Measurements from ENCODE around the gene FOXN3.
"Not testable (repeated sequence)": the region's sequence is repeated elsewhere in the genome, so short reads cannot be mapped to it uniquely, and the experiment has no call there.

The FOXN3 gene

DNA sequence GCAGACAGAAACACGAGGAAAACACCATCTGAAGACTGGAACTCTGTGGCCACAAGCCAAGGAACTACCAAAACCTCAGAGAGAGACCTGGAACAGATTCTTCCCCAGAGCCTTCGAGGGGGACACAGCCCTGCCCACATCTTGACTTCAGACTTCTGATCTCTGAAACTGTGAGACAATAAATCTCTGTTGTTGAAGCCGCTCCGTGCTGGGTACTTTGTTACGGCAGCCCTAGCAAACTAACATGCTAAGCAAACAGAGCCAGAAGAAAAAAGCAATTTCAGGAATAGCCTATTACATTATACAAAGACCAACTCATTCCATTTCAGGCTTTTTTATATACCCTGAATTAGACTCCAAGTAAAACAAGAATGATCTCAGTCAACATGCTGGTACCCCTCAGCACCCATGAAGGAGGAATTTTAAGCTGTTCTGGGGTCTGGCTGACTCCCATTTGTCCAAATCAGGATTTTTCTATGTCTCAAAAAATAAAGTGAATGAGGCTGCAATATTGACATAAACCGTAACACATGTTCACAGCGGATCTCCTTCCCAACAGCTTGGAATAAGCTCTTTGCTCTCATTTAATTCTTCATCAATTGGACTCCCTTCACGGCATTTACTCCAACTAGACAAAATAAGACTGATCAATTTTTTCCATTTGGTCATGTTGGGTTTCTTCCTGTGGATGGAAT, 190.1 kb downstream of the FOXN3 start:
- peak; percentile 47 for DNase-seq (ENCODE audit: low spot score)

GRCh38 chr14:89225607-89226006, 191.4 kb downstream of the FOXN3 start:
- no peak for DNase-seq (ENCODE audit: low spot score)

GRCh38 chr14:89221109-89221810, 195.8 kb downstream of the FOXN3 start:
- no peak for DNase-seq (ENCODE audit: low spot score)

DNA sequence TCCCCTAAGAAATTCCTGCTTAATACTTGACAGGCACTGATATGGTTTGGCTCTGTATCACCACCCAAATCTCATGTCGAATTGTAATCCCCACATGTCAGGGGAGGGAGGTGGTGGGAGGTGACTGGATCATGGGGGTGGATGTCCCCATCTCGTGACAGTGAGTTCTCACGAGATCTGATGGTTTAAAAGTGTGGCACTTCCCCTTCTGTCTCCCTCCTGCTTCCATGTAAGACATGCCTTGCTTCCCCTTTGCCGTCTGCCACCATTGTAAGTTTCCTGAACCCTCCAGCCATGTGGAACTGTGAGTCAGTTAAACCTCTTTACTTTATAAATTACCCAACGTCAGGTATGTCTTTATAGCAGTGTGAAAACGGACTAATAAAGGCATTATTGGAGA, 198.0 kb downstream of the FOXN3 start:
- no peak for DNase-seq (ENCODE audit: low spot score)

DNA sequence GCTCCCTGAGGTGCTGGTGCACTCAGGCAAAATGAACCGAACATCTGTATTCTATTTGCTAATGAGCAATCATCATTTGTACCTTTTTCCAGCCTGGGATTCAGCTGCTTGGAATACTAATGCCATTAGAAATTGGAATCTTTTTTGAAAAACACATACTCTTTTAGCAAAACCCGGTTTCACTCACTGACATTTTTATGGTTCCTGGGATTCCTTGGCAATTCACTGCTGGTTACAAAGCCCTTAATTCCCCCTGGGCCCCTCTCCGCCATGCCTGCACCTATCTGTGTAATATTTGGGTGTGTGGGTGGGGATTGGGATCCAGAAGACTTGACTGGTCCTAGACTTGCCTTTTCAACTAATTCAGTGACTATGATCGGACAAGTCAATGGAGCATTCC, 199.1 kb downstream of the FOXN3 start:
- DNase-seq (ENCODE audit: low spot score), result no peak

DNA sequence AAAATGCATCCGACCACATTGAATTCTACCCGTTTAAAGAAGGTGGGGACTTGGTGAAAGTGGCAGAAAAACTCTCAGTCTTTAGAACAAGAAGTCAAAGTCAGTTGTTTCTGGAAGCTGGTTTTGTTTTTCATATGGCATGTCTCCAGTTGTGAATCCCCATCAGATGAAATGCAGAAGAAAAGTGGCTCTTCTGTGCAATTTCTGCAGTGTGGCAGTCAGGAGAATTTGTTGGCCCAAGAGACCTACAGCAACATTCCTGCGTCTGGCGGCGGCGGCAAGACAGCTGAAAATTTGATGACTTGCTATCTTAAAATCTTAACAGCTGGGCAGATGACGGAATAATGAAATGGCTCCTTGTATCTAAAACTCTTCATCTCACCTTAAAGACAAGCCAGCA, 201.5 kb downstream of the FOXN3 start:
- DNase-seq (ENCODE audit: low spot score), result peak; percentile 47

GRCh38 chr14:89215114-89215513, 201.9 kb downstream of the FOXN3 start:
- no peak for DNase-seq (ENCODE audit: low spot score)

GRCh38 chr14:89214221-89214965, 202.6 kb downstream of the FOXN3 start:
- DNase-seq (ENCODE audit: low spot score), result peak; percentile 72

- no peak for DNase-seq (ENCODE audit: low spot score)
Measured at GRCh38 chr14:89212386-89213235, 204.4 kb downstream of the FOXN3 start.

DNA sequence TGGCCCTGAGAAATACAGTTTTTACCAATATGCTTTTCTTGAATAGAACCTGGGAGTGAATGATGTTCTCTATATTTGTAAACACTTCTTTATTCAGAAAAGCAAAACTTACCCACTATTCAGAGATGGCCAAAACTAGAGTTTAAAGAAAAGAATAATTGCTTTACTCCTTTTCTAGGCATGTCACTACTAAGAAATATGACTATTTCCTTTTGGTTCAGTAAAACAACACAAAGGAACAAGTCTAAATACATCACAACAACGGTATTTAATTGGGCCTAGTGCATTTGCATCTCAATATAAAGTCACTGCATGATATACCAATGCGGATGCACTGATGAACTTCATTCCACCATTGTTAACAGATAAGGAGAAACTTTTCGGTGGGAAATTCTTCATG, 207.5 kb downstream of the FOXN3 start:
- DNase-seq (ENCODE audit: low spot score), result no peak

DNA sequence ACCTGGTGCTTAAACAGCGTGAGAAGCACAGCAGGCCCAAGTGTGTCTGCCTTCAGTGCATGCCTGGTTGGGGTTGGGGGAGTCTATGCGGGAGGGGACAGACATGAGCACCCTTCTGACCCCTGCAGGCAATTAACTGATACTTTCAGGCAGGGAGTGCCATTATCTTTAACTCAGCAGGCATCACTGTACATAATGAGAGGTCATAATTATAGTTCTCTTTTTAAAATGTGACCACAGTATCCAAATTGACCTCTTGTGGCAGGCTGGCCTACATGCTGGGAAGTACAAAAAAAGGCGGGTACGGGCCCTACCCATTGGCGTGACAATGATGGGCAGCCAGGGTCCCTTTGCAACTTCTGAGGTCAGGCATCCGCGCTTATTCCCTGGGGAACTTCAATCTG, 209.1 kb downstream of the FOXN3 start:
- DNase-seq (ENCODE audit: low spot score), result no peak

DNA sequence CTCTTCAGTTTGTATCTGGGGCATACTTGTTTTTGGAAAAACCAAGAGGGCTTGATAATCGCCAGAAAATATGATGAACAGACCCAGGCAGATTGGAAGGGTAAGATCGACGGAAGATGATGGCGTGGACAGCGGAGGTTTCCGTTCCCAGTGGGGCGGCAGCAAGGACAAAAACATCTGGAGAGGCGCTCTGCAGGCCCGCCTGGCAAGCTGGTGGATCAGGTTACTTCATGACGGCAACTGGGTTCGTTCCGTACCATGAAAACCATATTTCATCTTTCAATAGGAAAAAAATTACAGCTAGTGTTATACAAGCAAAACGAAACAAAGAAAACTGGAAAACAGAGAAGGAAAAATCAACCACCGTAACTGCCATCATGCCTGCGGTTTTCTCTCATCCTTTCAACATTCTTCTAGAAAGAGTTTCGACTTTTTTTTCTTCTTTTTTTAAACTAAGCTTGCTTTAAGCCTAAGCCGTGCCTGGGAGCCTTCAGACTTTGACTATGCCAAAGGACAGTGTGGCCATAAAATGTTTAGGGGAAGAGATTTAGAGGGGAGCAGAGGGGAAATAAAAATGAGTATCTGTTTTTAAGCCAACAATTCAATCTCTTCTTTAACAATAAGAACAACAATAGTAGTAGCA, 210.5 kb downstream of the FOXN3 start:
- no peak for DNase-seq (ENCODE audit: low spot score)

DNA sequence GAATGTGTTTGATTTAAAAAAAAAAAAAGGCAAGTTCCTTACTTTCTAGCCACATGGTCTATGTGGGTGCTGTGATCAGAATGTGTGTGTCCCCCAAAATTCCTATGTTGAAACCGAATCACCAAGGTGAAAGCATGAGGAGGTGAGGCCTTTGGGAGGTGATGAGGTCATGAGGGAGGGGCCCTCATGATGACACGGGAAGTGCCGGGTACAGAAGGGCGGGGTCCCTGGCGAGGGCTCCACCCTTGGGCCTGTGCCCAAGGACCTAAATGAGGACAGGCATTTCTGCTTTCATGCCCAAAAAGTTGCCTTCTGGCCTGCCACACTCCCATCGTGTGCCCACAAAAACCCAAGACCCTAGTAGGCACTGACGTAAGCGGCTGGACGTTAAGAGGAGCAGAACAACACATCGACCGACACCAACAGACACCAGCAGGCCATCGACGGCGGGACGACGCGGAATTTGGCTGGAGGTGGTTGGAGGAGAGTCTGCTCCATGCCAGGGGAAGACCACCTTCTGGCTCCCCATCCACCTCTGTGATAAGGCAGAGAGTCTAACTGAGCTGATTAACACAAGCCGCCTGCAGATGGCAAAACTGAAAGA, 211.8 kb downstream of the FOXN3 start:
- DNase-seq (ENCODE audit: low spot score), result no peak

GRCh38 chr14:89202413-89203190, 214.4 kb downstream of the FOXN3 start:
- no peak for DNase-seq (ENCODE audit: low spot score)

DNA sequence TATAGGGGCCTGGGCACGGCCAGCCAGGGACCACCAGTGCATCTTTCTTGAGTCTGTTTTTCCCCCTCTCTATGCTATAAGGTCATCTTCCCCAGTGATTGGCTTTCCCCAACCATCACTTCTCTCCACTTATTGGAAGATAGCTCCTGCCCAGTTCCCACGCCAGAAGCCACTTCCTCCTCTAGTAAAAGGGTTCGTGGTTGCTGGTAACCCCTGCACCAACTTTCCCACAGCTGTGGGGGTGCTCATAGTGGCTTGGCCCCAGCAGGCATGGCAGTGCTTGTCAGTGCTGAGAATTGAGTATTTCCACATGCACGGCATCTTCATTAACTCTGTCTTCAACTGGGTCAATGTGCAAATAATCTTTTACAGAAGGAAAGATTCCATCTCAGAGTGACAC, 215.4 kb downstream of the FOXN3 start:
- DNase-seq (ENCODE audit: low spot score), result no peak

DNA sequence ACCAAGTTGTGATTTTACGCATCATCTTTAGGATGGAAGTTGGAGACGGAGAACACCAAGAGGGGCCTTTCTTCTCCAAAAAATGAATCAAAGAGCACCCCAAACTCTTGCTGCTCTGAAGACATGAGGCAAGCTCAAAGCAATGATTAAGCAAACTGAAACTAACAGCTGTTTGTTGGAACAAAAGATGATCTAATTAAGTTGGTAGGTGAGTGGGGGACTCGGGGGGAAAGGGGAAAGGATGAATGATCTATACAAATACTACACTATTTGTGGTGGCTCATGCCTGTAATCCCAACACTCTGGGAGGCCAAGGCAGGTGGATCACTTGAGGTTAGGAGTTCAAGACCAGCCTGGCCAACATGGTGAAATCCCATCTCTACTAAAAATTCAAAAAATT, 217.7 kb downstream of the FOXN3 start:
- not testable (repeated sequence) for DNase-seq (ENCODE audit: low spot score)

DNA sequence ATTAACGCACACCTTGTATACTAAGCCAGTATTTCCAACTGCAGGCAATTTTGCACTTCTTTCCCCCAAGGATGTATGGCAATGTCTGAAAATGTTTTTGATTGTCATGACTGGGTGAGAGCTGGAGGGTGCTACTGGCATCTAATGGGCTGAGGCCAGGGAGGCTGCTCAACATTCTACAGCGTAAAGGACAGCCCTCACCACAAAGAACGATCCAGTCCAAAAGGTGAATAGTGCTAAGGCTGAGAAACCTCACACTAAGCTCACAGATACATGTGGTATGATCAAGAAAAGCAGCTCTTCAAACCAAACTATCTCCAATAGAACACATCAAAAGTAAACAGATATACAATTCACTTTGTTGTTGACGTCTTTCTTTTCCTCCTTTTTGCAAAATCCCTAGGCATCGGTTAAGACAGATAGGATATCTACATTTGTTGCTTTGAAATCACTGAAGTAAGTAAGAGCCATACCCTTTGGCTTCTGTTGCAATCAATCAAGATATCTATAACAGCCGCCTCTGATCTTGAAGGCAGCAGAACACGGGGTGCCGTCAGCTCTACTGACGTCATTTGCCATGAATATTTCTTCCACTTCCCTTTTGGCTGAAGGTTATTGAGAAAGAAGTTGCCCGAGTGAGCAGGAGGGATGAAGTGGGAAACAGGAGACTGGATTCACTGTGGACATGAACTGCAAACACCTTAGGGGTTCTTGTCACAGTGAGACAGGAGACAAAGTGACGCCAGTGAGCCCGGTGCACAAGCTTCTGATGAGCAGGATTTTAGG, 218.3 kb downstream of the FOXN3 start:
- no peak for DNase-seq (ENCODE audit: low spot score)

GRCh38 chr14:89197623-89198022, 219.4 kb downstream of the FOXN3 start:
- DNase-seq (ENCODE audit: low spot score), result no peak

GRCh38 chr14:89196545-89196944, 220.5 kb downstream of the FOXN3 start:
- no peak for DNase-seq (ENCODE audit: low spot score)

- no peak for DNase-seq (ENCODE audit: low spot score)
Measured at GRCh38 chr14:89194376-89194775, 222.7 kb downstream of the FOXN3 start.
